B cell (primary cell): ENCODE measurements around the gene GSTA2.

Experiments
- CTCF ChIP-seq: fragments of 200-600 bp; IDR thresholded peaks from one replicate; pipeline ENCODE4 v1.8.0; 2022; ENCODE audit warnings: antibody characterized with exemption, mild to moderate bottlenecking
- EZH2 ChIP-seq: IDR thresholded peaks from 2 replicates; pipeline ENCODE4 v1.6.1; 2012; ENCODE audit warnings: borderline replicate concordance, low read depth, mild to moderate bottlenecking, moderate library complexity, low read length; ENCODE audit not compliant: insufficient read depth, poor library complexity, severe bottlenecking

- TF ChIP-seq CTCF (no peak), EZH2 (no peak)
These were observed 55.2 kb downstream of the GSTA2 start for GRCh38 chr6:52707963-52708680.
